DMS153 (cell line): Measurements from ENCODE around the gene ARMCX1.
A peak's percentile ranks its signal among the peaks of the same experiment; 100 is the strongest.
"Not testable (repeated sequence)": the region's sequence is repeated elsewhere in the genome, so short reads cannot be mapped to it uniquely, and the experiment has no call there.

Experiments used
- DNase-seq: peaks from one replicate; lab custom pipeline; 2025; lab: John Stamatoyannopoulos, UW

The ARMCX1 gene

GRCh38 chrX:101550362-101550750 is at the start of gene ARMCX1:
Gene ARMCX1 (plus strand): TSS chrX:101550547. CDS start chrX:101552931, 2,384 bp downstream.
- peak; percentile 1 for DNase-seq

GRCh38 chrX:101502929-101503328 is 47.4 kb upstream of the ARMCX1 start:
- DNase-seq, result not testable (repeated sequence)

GRCh38 chrX:101507372-101507771 is 43.0 kb upstream of the ARMCX1 start:
- DNase-seq, result no peak

GRCh38 chrX:101507986-101508385 is 42.4 kb upstream of the ARMCX1 start:
- DNase-seq, result no peak

- no peak for DNase-seq
These were observed 19.4 kb upstream of the ARMCX1 start for GRCh38 chrX:101530944-101531343.

GRCh38 chrX:101539116-101539515 is 11.2 kb upstream of the ARMCX1 start:
- DNase-seq, result no peak

- DNase-seq, result no peak
These were observed 518 bp downstream of the ARMCX1 start for GRCh38 chrX:101550751-101551379.

GRCh38 chrX:101551380-101551767 is 1.0 kb downstream of the ARMCX1 start:
- no peak for DNase-seq

- no peak for DNase-seq
These were observed 2.4 kb downstream of the ARMCX1 start for GRCh38 chrX:101552714-101553113.

- no peak for DNase-seq
These were observed 14.3 kb downstream of the ARMCX1 start for GRCh38 chrX:101564651-101565050.

- DNase-seq, result peak; percentile 0
These were observed 45.5 kb downstream of the ARMCX1 start for GRCh38 chrX:101595739-101596419.

- DNase-seq, result not testable (repeated sequence)
These were observed 49.2 kb downstream of the ARMCX1 start for GRCh38 chrX:101599592-101599991.

GRCh38 chrX:101602077-101602476 is 51.7 kb downstream of the ARMCX1 start:
- no peak for DNase-seq
